GM12892 (cell line): ENCODE data around the gene FILIP1L.

ENCODE experiments used
- POLR2A ChIP-seq: IDR thresholded peaks from 2 replicates; pipeline ENCODE4 v1.6.1; 2011; ENCODE audit warnings: low read depth, low read length, control low read depth
- POLR2AphosphoS5 ChIP-seq: IDR thresholded peaks from 2 replicates; pipeline ENCODE4 v1.6.1; 2011; ENCODE audit warnings: low read depth, low read length, control low read depth
- TAF1 ChIP-seq: IDR thresholded peaks from 2 replicates; pipeline ENCODE4 v1.6.1; 2011; ENCODE audit warnings: low read depth, mild to moderate bottlenecking, control low read depth, low read length, borderline replicate concordance

GRCh38 chr3:99928771-99929744, 185.2 kb downstream of the FILIP1L start:
- no peak for TF ChIP-seq POLR2A
- no peak for TF ChIP-seq POLR2AphosphoS5
- no peak for TF ChIP-seq TAF1
